Tibial nerve (tissue), 4 donors: ENCODE data around the gene SLIT1. TPM values are rescaled to one million over a fixed set of nuclear protein-coding genes. Genes with fewer than 3 reads are reported as not detected.

Experiments
- DNase-seq, 2 donors: peaks; one replicate each; pipeline ENCODE4 v3.0.0-alpha.2; 2019; ENCODE audit warnings: low spot score in 2 of 2
- H3K27ac ChIP-seq, 4 donors: fragments of 200-600 bp; sonication (generic) in 3 of 4; one replicate each; pipeline ENCODE4 v1.5.1; 2017 to 2019; ENCODE audit warnings: mild to moderate bottlenecking in 1 of 4
- H3K27me3 ChIP-seq, 2 donors: fragments of 200-600 bp; sonication (generic) in 1 of 2; one replicate each; pipeline versions ENCODE4 v1.5.1 to v1.6.0; 2017 to 2019
- H3K36me3 ChIP-seq, 3 donors: fragments of 200-600 bp; sonication (generic); one replicate each; pipeline ENCODE4 v1.5.1; 2018 to 2019
- H3K4me1 ChIP-seq, 4 donors: fragments of 200-600 bp; sonication (generic) in 3 of 4; one replicate each; pipeline ENCODE4 v1.5.1; 2017 to 2019
- H3K4me3 ChIP-seq, 4 donors: fragments of 200-600 bp; sonication (generic) in 3 of 4; one replicate each; pipeline ENCODE4 v1.5.1; 2017 to 2019; ENCODE audit warnings: mild to moderate bottlenecking in 1 of 4, moderate library complexity in 1 of 4
- H3K9me3 ChIP-seq, 4 donors: fragments of 200-600 bp; sonication (generic) in 3 of 4; one replicate each; pipeline ENCODE4 v1.5.1; 2017 to 2019
- CTCF ChIP-seq, 5 experiments: fragments of 200-600 bp in 3 of 5; fragments of 450-650 bp in 2 of 5; sonication (generic) in 3 of 5; IDR thresholded peaks; one replicate each; pipeline ENCODE4 v1.5.1; 2016 to 2019; ENCODE audit warnings: antibody characterized with exemption in 5 of 5, mild to moderate bottlenecking in 3 of 5, moderate library complexity in 2 of 5
- EP300 ChIP-seq, 2 donors: sonication (generic); formaldehyde crosslinking; IDR thresholded peaks; one replicate each; pipeline ENCODE4 v1.6.1; 2017; ENCODE audit warnings: antibody characterized with exemption in 2 of 2, mild to moderate bottlenecking in 1 of 2
- POLR2A ChIP-seq, 2 donors: fragments of 450-650 bp; IDR thresholded peaks; one replicate each; pipeline ENCODE4 v1.6.1; 2017; ENCODE audit warnings: antibody characterized with exemption in 2 of 2, mild to moderate bottlenecking in 2 of 2, moderate library complexity in 2 of 2
- WGBS, 2 donors: methylation state at CpG; one replicate each; pipeline ENCODE4 v1.1.5; 2018; 5-methylcytosine and 5-hydroxymethylcytosine counted together
- total RNA-seq, 4 donors: library from RNA; depleted of rRNA; stranded (reverse); fragments of >200 nt; gene quantifications; one replicate each; pipeline ENCODE4 v1.1.0, GENCODE V29; 2016

Gene SLIT1
- total RNA-seq, 4 donors from 2014 or later: 0.78 to 3.1 (median 1.3) TPM

- H3K27ac ChIP-seq: no peak overlapping the region
- no peak for DNase-seq
- no peaks in the 10 kb centered on the region for H3K36me3 ChIP-seq
- H3K4me1 ChIP-seq: peaks cover 0 to 9% (median 0%) of the 10 kb centered on the region in 4 donors
- TF ChIP-seq POLR2A (IDR thresholded peaks at IDR 0.05): no peak
- TF ChIP-seq CTCF (IDR thresholded peaks at IDR 0.05): peak in 4 of 5 experiments; percentile 16 to 38 (median 31)
- no peak overlapping the region for H3K4me3 ChIP-seq
- peaks cover 0 to 4% of the 10 kb centered on the region in 2 donors for H3K27me3 ChIP-seq
- WGBS, 2 donors: 12 to 16% methylated on average over 6 of the region's 6 CpGs
- H3K9me3 ChIP-seq: no peaks in the 10 kb centered on the region
Observed at GRCh38 chr10:97081621-97082235, 104.0 kb downstream of the SLIT1 start.

GRCh38 chr10:97080051-97080776 lies 105.5 kb downstream of the SLIT1 start:
- Histone ChIP-seq H3K4me3 (no peak overlapping the region), H3K9me3 (no peaks in the 10 kb centered on the region), H3K27ac (no peak overlapping the region), H3K27me3 (peaks cover 0 to 4% of the 10 kb centered on the region in 2 donors), H3K36me3 (no peaks in the 10 kb centered on the region), H3K4me1 (peaks cover 0 to 11% (median 0%) of the 10 kb centered on the region in 4 donors)
- DNase-seq: no peak
- WGBS, 2 donors: 43 to 47% methylated on average over 7 of the region's 7 CpGs
- TF ChIP-seq CTCF (IDR thresholded peaks at IDR 0.05): no peak

- H3K36me3 ChIP-seq: no peaks in the 10 kb centered on the region
- H3K27me3 ChIP-seq: peaks cover 0 to 4% of the 10 kb centered on the region in 2 donors
- peaks cover 0 to 18% (median 2%) of the 10 kb centered on the region in 4 donors for H3K4me1 ChIP-seq
- H3K9me3 ChIP-seq: no peaks in the 10 kb centered on the region
- TF ChIP-seq POLR2A (IDR thresholded peaks at IDR 0.05) (no peak), CTCF (IDR thresholded peaks at IDR 0.05) (no peak), EP300 (IDR thresholded peaks at IDR 0.05) (no peak)
- no peak for DNase-seq
- no peak overlapping the region for H3K4me3 ChIP-seq
- H3K27ac ChIP-seq: no peak overlapping the region
- WGBS, 2 donors: 65% methylated on average over 3 of the region's 3 CpGs
Observed at GRCh38 chr10:97079448-97079847, 106.3 kb downstream of the SLIT1 start.

DNA sequence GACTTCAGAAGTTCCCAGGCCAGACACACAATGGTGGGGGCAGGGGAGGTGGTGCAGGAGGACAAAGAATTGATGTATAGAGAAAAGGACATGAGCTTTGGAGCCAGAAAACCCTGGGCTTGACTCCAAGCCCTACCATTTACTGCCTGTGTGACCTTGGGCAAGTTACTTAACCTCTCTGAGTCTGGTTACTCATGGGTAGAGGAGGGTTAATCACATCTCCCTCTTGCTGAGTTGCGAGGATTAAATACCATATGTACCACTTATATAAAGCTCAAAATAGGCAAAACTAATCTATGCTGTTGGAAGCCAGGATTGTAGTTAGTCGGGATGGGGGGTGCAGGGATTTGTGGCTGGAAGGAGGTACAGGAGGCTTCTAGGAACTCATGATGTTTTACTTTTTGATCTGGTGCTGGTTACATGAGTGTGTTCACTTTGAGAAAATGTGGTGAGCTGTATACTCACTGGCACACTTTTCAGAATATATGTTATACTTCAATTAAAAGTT lies 106.8 kb downstream of the SLIT1 start:
- no peak for DNase-seq
- WGBS, 2 donors: 72 to 78% methylated on average over 2 of the region's 2 CpGs

More for the DNA sequence above, 106.8 kb downstream of the SLIT1 start:
- Histone ChIP-seq H3K27me3 (peaks cover 0 to 4% of the 10 kb centered on the region in 2 donors), H3K36me3 (no peaks in the 10 kb centered on the region), H3K9me3 (no peaks in the 10 kb centered on the region), H3K4me3 (no peak overlapping the region), H3K27ac (no peak overlapping the region), H3K4me1 (peaks cover 0 to 23% (median 4%) of the 10 kb centered on the region in 4 donors)
- TF ChIP-seq POLR2A (IDR thresholded peaks at IDR 0.05): no peak
- no peak for TF ChIP-seq EP300 (IDR thresholded peaks at IDR 0.05)
- TF ChIP-seq CTCF (IDR thresholded peaks at IDR 0.05): no peak
